ENCODE results near the gene PRLHR. TPM values are rescaled to one million over a fixed set of nuclear protein-coding genes. Genes with fewer than 3 reads are reported as not detected.
A peak's percentile ranks its signal among the peaks of the same experiment; 100 is the strongest.
"Not testable (repeated sequence)": the region's sequence is repeated elsewhere in the genome, so short reads cannot be mapped to it uniquely, and the experiment has no call there.

PRLHR gene
- total and polyA plus RNA-seq, 2 donors from 2014 or later, result not detected

GRCh38 chr10:118626953-118627352 lies 31.5 kb upstream of the PRLHR start:
- Histone ChIP-seq H3K9ac (ENCODE audit: low read length in 3 of 3) (no peak overlapping the region), H3K27me3 (ENCODE audit: control insufficient read depth, insufficient read depth, low read length) (no peaks in the 10 kb centered on the region), H3K4me1 (ENCODE audit: control insufficient read depth in 2 of 3, insufficient read depth in 2 of 3, low read depth in 1 of 3, low read length in 3 of 3) (no peaks in the 10 kb centered on the region), H3K9me3 (ENCODE audit: control insufficient read depth in 2 of 3, insufficient read depth in 1 of 3, low read length in 3 of 3) (no peaks in the 10 kb centered on the region), H3K36me3 (ENCODE audit: control insufficient read depth in 2 of 3, insufficient read depth in 3 of 3, low read length in 3 of 3) (no peaks in the 10 kb centered on the region), H3K27ac (ENCODE audit: low read depth in 2 of 2, low read length in 2 of 2) (no peak overlapping the region), H3K4me3 (ENCODE audit: low read length in 3 of 3) (no peak overlapping the region)
- DNase-seq (no peak), FAIRE-seq (no peak)
- TF ChIP-seq CTCF (IDR thresholded peaks at IDR 0.05; ENCODE audit: borderline replicate concordance, extremely low read depth, insufficient read depth), result no peak
- intact Hi-C loops (cut with DNase I), result no loop called here

- no peak overlapping the region for H3K27ac ChIP-seq (ENCODE audit: low read depth in 2 of 2, low read length in 2 of 2)
- no peak overlapping the region for H3K4me3 ChIP-seq (ENCODE audit: low read length in 3 of 3)
- FAIRE-seq, result no peak
These were observed 30.1 kb upstream of the PRLHR start for GRCh38 chr10:118625504-118625903.

GRCh38 chr10:118624747-118625146 lies 29.3 kb upstream of the PRLHR start:
- Histone ChIP-seq H3K36me3 (ENCODE audit: control insufficient read depth in 2 of 3, insufficient read depth in 3 of 3, low read length in 3 of 3) (no peaks in the 10 kb centered on the region), H3K9me3 (ENCODE audit: control insufficient read depth in 2 of 3, insufficient read depth in 1 of 3, low read length in 3 of 3) (no peaks in the 10 kb centered on the region), H3K4me3 (ENCODE audit: low read length in 3 of 3) (no peak overlapping the region), H3K27ac (ENCODE audit: low read depth in 2 of 2, low read length in 2 of 2) (no peak overlapping the region), H3K9ac (ENCODE audit: low read length in 3 of 3) (no peak overlapping the region), H3K4me1 (ENCODE audit: control insufficient read depth in 2 of 3, insufficient read depth in 2 of 3, low read depth in 1 of 3, low read length in 3 of 3) (no peaks in the 10 kb centered on the region), H3K27me3 (ENCODE audit: control insufficient read depth, insufficient read depth, low read length) (no peaks in the 10 kb centered on the region)
- FAIRE-seq, result no peak
- intact Hi-C loops (cut with DNase I), result no loop called here
- TF ChIP-seq CTCF (IDR thresholded peaks at IDR 0.05; ENCODE audit: borderline replicate concordance, extremely low read depth, insufficient read depth), result no peak
- DNase-seq, result no peak

More at GRCh38 chr10:118625504-118625903, 30.1 kb upstream of the PRLHR start:
- TF ChIP-seq CTCF (IDR thresholded peaks at IDR 0.05; ENCODE audit: borderline replicate concordance, extremely low read depth, insufficient read depth), result no peak
- intact Hi-C loops (cut with DNase I), result no loop called here
- DNase-seq, result no peak
- no peaks in the 10 kb centered on the region for H3K36me3 ChIP-seq (ENCODE audit: control insufficient read depth in 2 of 3, insufficient read depth in 3 of 3, low read length in 3 of 3)
- no peaks in the 10 kb centered on the region for H3K27me3 ChIP-seq (ENCODE audit: control insufficient read depth, insufficient read depth, low read length)
- no peaks in the 10 kb centered on the region for H3K4me1 ChIP-seq (ENCODE audit: control insufficient read depth in 2 of 3, insufficient read depth in 2 of 3, low read depth in 1 of 3, low read length in 3 of 3)
- H3K9me3 ChIP-seq (ENCODE audit: control insufficient read depth in 2 of 3, insufficient read depth in 1 of 3, low read length in 3 of 3), result no peaks in the 10 kb centered on the region
- H3K9ac ChIP-seq (ENCODE audit: low read length in 3 of 3), result no peak overlapping the region

GRCh38 chr10:118621304-118621942 lies 26.0 kb upstream of the PRLHR start:
- no peak for FAIRE-seq

GRCh38 chr10:118613863-118614262 lies 18.4 kb upstream of the PRLHR start:
- H3K9ac ChIP-seq (ENCODE audit: low read length in 3 of 3); FAIRE-seq; H3K4me3 ChIP-seq (ENCODE audit: low read length in 3 of 3); H3K9me3 ChIP-seq (ENCODE audit: control insufficient read depth in 2 of 3, insufficient read depth in 1 of 3, low read length in 3 of 3); H3K27me3 ChIP-seq (ENCODE audit: control insufficient read depth, insufficient read depth, low read length); intact Hi-C loops (cut with DNase I); H3K27ac ChIP-seq (ENCODE audit: low read depth in 2 of 2, low read length in 2 of 2); DNase-seq; H3K36me3 ChIP-seq (ENCODE audit: control insufficient read depth in 2 of 3, insufficient read depth in 3 of 3, low read length in 3 of 3); H3K4me1 ChIP-seq (ENCODE audit: control insufficient read depth in 2 of 3, insufficient read depth in 2 of 3, low read depth in 1 of 3, low read length in 3 of 3): not testable (repeated sequence)

More at GRCh38 chr10:118621304-118621942, 26.0 kb upstream of the PRLHR start:
- H3K9me3 ChIP-seq (ENCODE audit: control insufficient read depth in 2 of 3, insufficient read depth in 1 of 3, low read length in 3 of 3), result no peaks in the 10 kb centered on the region
- no peak overlapping the region for H3K27ac ChIP-seq (ENCODE audit: low read depth in 2 of 2, low read length in 2 of 2)
- no peaks in the 10 kb centered on the region for H3K36me3 ChIP-seq (ENCODE audit: control insufficient read depth in 2 of 3, insufficient read depth in 3 of 3, low read length in 3 of 3)
- no peak overlapping the region for H3K9ac ChIP-seq (ENCODE audit: low read length in 3 of 3)
- no peak for TF ChIP-seq CTCF (IDR thresholded peaks at IDR 0.05; ENCODE audit: borderline replicate concordance, extremely low read depth, insufficient read depth)
- no peaks in the 10 kb centered on the region for H3K4me1 ChIP-seq (ENCODE audit: control insufficient read depth in 2 of 3, insufficient read depth in 2 of 3, low read depth in 1 of 3, low read length in 3 of 3)
- DNase-seq, result peak in 1 of 5 donors; percentile 7
- intact Hi-C loops (cut with DNase I), result no loop called here
- H3K4me3 ChIP-seq (ENCODE audit: low read length in 3 of 3), result no peak overlapping the region
- no peaks in the 10 kb centered on the region for H3K27me3 ChIP-seq (ENCODE audit: control insufficient read depth, insufficient read depth, low read length)
